Activated effector memory CD4-positive, alpha-beta T cell treated with Interleukin-2 at 50 U/mL for 16 hours (primary cell): Measurements from ENCODE around the gene LIX1.
"Not testable (repeated sequence)": the region's sequence is repeated elsewhere in the genome, so short reads cannot be mapped to it uniquely, and the experiment has no call there.

ENCODE experiments used
- DNase-seq: peaks from one replicate; pipeline ENCODE4 v3.0.0-alpha.2; 2020

LIX1 gene

GRCh38 chr5:97101189-97101910 lies 41.1 kb downstream of the LIX1 start:
- no peak for DNase-seq

- no peak for DNase-seq
Observed at GRCh38 chr5:97100476-97100875, 41.9 kb downstream of the LIX1 start.

DNA sequence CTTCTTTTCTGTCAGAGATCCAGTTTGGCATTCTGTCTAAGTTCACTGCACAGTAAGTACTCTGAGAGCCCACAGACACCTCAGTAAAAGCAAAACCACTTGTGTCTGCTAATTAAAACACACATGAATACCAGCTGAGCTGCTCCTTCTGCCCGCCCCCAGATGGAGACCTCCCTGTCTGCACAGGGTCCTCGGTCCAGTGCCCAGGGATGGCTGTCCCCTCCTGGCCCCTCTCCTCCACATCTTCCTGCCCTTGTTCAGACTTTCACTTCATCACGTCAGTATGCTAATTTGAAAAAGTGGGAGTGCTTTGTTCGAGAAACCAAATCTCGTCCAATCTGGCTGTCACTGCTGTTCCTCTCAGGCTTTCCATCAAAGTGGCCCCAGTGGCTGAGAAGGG lies 43.5 kb downstream of the LIX1 start:
- DNase-seq, result no peak

DNA sequence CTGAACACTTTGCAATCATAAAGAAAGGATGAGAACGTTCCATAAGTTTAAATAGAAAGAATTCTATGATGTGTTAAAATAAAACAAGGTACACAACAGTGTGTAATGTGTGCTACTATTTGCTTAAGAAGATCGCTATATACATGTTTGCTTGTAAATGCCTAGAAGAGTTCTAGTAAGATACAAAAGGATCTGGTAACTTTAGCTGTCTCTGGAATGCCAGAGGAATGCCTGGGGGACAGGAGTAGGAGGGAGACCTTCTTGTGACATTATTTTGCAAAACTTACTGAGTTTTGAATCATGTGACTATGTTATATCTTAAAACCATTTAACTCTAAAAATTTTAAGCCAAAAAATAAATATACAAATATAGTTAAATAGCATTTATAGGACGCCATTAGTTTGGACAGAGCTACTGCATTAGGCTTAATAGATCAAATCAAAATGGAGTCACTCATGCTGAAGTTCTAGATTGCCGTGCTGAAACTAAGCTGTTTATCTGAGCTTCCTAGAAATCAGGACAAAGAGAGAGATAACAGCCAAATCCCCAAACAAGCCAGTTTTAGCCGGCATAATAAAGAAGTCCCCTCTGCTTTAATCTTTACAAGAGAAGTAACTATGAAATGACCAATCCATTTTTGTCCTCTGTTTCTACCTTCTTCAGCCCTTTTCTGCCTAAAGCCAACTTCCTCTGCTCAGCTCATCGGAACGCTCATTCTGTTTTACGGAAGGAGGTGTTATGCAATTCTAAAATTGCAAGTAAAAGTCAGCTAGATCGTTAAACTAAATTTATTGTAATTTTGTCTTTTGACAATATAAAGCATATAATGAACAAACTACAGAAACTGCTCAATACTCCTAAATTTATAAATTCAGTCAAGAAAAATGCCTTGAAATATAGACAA lies 44.8 kb downstream of the LIX1 start:
- no peak for DNase-seq

DNA sequence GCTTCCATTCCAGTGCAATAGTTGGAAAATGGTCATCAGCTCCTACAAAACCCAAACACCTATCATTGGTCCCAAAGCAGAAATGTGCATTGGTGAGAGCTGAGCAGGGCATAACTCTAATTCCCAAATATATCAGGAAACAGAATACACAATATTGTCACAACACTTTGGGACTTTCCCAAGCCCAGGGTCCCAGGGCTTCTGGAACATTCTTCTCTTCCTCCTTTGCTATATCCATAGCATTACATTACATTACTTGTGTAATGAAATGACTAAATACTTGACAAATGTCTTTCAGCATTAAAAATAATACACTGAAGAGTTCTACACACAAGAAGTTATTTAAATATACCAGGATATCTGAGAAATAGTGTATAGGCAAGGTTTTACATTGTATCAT lies 45.6 kb downstream of the LIX1 start:
- no peak for DNase-seq

DNA sequence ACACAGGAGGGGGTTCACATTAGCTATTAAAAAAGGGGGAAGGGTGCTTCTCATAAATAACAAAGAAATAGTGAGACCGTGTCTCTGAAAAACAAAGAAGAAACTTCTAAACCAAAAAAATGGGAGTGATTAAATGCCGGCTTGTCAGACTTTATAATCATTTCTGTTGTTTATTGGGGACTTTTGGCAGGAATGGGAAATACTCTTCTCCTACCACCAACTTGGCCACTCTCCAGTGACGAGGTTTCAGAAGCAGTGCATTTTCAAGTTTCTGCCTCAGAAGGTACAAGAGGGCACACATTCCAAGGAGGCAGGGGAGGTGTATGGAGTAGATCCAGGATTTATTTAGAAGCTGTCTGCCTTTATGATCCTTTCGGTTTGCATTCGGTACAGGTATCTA lies 46.2 kb downstream of the LIX1 start:
- no peak for DNase-seq

DNA sequence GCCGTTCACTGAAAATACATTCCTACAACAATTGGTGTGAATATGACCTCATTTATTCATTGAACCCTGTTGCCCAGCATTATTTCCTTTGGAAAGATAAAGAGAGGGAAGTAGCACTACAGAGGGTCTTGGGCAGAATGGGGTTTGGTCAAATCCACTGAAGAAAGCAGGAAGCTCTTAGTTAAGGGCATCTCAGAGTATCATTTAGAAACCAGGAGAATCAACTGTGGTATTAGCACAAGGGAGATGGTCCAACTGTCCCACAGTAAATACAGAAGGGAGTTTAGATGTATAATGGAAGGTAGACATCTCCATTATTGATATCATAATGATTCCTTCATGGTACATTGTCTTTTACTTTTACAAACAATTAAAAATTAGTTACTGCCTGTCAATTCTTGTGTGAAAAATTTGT lies 47.1 kb downstream of the LIX1 start:
- no peak for DNase-seq

DNA sequence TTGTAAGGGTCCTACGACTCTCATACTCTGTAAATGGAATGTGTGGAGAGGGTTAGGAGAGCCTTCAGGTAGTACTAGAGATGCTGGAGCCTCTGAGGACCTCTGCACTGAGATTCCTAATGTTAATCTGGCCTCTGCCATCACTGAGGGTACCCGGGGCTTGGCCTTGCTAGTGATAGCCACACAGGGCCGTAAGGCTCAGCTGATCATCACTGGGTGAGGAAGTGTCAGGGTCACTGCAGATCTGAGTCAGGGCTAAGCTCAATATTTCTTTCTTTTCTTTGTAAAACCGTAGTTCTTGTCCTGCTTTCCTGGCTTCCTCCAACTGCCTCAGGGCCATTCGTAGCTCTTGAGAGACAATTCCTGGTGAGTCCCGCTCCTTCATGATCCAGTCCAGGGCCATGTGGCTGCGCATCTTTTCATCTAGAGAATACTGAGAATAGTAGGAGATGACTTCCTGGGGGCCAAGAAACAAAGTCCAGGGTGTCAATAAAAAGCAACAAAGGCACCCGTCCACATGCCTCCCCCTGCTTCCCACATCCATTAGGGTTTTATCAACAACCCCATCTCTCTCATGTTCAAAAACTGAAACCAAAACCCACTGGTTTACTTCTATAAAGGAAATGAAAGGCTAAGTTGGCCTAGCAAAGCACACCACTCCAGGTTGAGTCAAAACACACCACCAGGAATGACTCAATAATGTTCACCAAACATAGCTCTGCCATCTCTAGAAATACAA lies 47.7 kb downstream of the LIX1 start:
- no peak for DNase-seq

- no peak for DNase-seq
Observed at GRCh38 chr5:97093193-97093592, 49.2 kb downstream of the LIX1 start.

- no peak for DNase-seq
Observed at GRCh38 chr5:97090944-97091343, 51.5 kb downstream of the LIX1 start.

DNA sequence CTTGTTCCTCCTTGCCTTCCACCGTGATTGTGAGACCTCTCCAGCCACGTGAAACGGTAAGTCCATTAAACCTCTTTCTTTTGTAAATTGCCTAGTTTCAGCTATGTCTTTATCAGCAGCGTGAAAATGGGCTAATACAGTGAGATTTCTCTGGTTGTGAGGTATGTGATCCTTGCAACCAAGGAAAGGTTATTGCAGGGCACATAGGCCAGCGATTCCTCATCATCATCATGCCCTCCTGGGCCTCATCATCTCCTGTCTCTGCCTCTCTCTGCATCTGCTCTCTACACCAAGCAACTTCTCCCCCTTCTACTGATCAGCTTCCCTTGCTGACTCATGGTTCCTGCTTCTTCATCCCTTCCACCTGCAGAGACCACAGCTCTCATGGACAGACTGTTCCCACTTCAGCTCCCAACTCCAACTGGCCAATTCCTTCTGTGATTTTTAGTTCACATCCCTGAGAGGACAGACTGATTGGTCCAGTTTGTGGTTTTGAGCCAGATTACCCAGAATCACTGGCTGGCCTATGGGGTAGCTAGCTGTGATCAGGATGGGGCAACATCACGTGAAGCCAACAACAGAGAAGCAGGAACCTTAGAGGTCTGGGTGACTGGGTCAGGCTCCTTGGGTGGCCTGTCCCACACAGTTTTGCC lies 53.1 kb downstream of the LIX1 start:
- no peak for DNase-seq

DNA sequence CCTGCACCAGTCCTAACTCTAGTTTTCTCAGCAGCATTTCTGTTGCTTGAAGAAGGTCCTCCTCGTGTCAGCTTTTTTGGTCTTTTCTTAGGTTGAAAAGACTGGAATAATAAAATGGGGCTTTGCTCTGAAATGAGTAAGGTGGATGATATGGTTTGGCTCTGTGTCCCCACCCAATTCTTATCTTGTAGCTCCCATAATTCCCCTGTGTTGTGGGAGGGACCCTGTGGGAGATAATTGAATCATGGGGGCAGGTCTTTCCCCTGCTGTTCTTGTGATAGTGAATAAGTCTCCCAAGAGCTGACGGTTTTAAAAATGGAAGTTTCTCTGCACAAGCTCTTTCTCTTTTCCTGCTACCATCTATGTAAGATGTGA lies 53.6 kb downstream of the LIX1 start:
- DNase-seq, result no peak

DNA sequence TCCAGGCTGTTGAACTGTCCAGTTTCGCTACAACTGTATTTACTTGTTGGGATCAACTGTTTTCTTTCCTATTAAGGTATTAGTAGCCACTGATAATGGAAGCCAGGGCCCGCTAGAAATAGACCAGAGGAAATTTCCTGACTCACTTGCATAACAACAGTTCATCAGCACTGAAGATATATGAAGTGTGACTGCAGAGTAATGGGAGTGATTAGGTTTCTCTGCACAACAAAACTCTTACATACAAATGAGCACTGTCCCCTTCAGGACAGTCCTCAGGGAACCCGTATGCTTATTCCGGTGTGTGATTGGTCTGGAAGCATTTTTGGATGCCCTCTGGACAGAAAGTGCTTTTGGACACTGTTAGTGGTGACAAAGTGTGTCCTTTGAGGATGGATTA lies 55.3 kb downstream of the LIX1 start:
- DNase-seq, result no peak

DNA sequence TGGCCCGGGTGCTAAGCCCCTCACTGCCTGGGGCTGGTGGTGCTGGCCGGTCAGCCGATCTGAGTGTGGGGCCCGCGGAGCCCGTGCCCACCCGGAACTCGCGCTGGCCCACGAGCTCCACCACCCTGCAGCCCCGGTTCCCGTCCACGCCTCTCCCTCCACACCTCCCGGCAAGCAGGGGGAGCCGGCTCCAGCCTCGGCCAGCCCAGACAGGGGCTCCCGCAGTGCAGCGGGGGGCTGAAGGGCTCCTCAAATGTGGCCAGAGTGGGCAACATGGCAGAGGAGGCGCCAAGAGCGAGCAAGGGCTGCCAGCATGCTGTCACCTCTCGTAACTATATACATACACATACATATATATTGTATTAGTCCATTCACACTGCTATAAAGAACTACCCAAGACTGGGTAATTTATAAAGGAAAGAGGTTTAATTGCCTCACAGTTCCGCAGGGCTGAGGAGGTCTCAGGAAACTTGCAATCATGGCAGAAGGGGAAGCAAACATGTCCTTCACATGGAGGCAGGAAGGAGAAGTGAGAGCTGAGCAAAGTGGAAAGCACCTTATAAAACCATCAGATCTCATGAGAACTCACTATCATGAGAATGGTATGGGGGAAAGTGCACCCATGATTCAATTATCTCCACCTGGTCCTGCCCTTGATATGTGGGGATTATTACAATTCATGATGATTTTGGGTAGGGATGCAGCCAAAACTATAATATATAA lies 56.8 kb downstream of the LIX1 start:
- DNase-seq, result no peak

- DNase-seq, result not testable (repeated sequence)
Observed at GRCh38 chr5:97084782-97085458, 57.5 kb downstream of the LIX1 start.

- DNase-seq, result no peak
Observed at GRCh38 chr5:97078958-97079743, 63.3 kb downstream of the LIX1 start.

DNA sequence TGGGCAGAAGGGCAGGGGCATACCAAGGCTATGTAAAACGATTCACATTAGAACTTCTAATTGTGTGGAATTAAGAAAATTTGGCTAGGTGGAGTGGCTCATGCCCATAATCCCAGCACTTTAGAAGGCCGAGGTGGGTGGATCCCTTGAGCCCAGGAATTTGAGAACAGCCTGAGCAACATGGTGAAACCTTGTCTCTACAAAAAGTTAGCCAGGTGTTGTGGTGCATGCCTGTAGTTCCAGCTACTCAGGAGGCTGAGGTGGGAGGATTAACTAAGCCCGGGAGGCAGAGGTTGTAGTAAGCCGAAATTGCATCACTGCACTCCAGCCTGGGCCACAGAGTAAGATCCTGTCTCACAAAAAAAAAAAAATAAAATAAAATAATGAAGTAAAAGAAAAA lies 65.2 kb downstream of the LIX1 start:
- DNase-seq, result no peak

DNA sequence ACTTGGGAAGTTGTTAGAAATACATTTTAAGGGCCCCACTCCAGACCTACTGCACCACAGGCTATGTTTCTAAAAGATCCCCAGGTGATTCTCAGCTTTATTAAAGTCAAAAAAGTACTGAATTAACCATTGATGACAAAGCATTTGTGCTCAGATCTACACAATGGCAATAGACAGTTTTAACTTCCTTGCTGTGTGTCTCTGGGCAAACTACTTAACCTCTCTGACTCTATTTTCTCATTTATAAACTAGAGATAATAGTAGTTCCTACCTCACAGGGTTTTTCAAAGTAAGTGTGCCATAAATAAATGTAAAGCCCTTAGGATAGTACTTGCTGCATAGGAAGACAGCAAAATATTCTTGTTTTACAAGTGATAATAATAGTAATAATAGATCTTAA lies 66.3 kb downstream of the LIX1 start:
- DNase-seq, result no peak

DNA sequence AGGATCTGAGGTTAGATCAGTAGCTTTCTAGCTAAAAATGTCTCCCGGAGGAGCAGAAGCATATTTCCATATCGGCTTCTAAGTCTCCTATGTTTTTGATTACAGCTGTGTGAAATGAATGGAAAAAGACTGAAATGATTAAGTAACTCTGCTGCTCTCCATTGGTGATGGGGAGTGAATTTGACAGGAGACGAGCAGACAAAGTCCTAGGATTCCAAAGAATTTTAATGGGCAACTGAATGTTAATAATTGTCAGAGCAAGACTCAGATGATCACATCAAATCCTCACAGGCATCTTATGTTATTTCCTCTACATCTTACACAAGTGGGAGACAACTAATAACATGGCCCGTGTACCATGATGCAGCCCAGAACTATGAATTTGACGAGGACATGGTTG lies 66.8 kb downstream of the LIX1 start:
- DNase-seq, result no peak

- no peak for DNase-seq
Observed at GRCh38 chr5:97074859-97075489, 67.4 kb downstream of the LIX1 start.

DNA sequence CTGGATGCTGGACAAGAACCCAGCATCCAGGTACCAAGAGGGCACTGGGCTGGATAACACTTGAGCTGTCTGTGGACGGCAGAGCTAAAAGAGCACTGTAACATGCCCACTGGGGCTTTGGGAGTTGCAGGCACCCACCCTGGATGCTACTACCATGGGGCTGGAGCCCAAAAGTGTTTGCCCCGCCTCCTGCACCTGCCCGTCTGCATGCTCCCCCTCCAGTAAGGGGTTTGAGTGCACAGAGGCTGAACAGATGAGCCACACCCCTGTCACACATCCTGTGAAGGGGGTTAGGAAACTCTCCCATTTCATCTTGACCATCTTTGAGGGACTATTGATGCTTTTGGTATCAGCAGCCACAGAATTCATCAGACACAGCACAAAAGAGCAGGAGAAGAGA lies 69.0 kb downstream of the LIX1 start:
- DNase-seq, result no peak
